ENCODE measurements around the gene SFI1. TPM values are rescaled to one million over a fixed set of nuclear protein-coding genes. Genes with fewer than 3 reads are reported as not detected.
A peak's percentile ranks its signal among the peaks of the same experiment; 100 is the strongest.

SFI1 gene
- total RNA-seq, 2 donors from 2014 or later: 42.0 to 52.6 TPM

GRCh38 chr22:31488346-31488883 is 7.9 kb upstream of the SFI1 start:
- peaks cover 22% of the 10 kb centered on the region for H3K36me3 Mint-ChIP-seq (ENCODE audit: low read depth)
- Histone ChIP-seq H3K4me3 (ENCODE audit: low read length) (peak overlapping the region; percentile 92), H3K9ac (ENCODE audit: extremely low read depth, low read length, poor library complexity, severe bottlenecking) (peak overlapping the region; percentile 34), H3K27me3 (ENCODE audit: control insufficient read depth, insufficient read depth, low read length, poor library complexity, severe bottlenecking) (peaks cover 12% of the 10 kb centered on the region), H3K9me3 (ENCODE audit: control insufficient read depth, low read length) (no peaks in the 10 kb centered on the region), H3K4me1 (ENCODE audit: control insufficient read depth, insufficient read depth, low read length) (no peaks in the 10 kb centered on the region), H3K36me3 (ENCODE audit: control insufficient read depth, insufficient read depth, low read length) (peaks cover 40% of the 10 kb centered on the region), H3K27ac (ENCODE audit: low read depth, low read length) (no peak overlapping the region)
- H3K4me1 Mint-ChIP-seq: peaks cover 22% of the 10 kb centered on the region
- H3K4me3 Mint-ChIP-seq: peak overlapping the region; percentile 79
- 90 to 92% methylated on average over 3 to 5 of the region's 6 CpGs for WGBS, 2 experiments (ENCODE audit: insufficient coverage in 1 of 2, insufficient read length in 1 of 2)
- TF ChIP-seq CTCF (conservative IDR thresholded peaks at IDR 0.05): no peak
- no peaks in the 10 kb centered on the region for H3K9me3 Mint-ChIP-seq
- DNase-seq: no peak
- peaks cover 20% of the 10 kb centered on the region for H3K27me3 Mint-ChIP-seq (ENCODE audit: insufficient read depth)
- no peak overlapping the region for H3K27ac Mint-ChIP-seq

GRCh38 chr22:31488988-31489617 is 7.2 kb upstream of the SFI1 start:
- peaks cover 35% of the 10 kb centered on the region for H3K36me3 ChIP-seq (ENCODE audit: control insufficient read depth, insufficient read depth, low read length)
- H3K9ac ChIP-seq (ENCODE audit: extremely low read depth, low read length, poor library complexity, severe bottlenecking): peak overlapping the region; percentile 34
- TF ChIP-seq CTCF (conservative IDR thresholded peaks at IDR 0.05): no peak
- Mint-ChIP-seq H3K36me3 (ENCODE audit: low read depth) (peaks cover 22% of the 10 kb centered on the region), H3K27me3 (ENCODE audit: insufficient read depth) (peaks cover 26% of the 10 kb centered on the region), H3K4me3 (peak overlapping the region; percentile 79), H3K27ac (no peak overlapping the region), H3K4me1 (peaks cover 22% of the 10 kb centered on the region), H3K9me3 (no peaks in the 10 kb centered on the region)
- WGBS, 2 experiments (ENCODE audit: insufficient coverage in 1 of 2, insufficient read length in 1 of 2): 0 to 2% methylated on average over 20 to 61 of the region's 61 CpGs
- no peaks in the 10 kb centered on the region for H3K4me1 ChIP-seq (ENCODE audit: control insufficient read depth, insufficient read depth, low read length)
- peak; percentile 77 for DNase-seq
- no peak overlapping the region for H3K27ac ChIP-seq (ENCODE audit: low read depth, low read length)
- peak overlapping the region; percentile 93 for H3K4me3 ChIP-seq (ENCODE audit: low read length)
- peaks cover 17% of the 10 kb centered on the region for H3K27me3 ChIP-seq (ENCODE audit: control insufficient read depth, insufficient read depth, low read length, poor library complexity, severe bottlenecking)
- H3K9me3 ChIP-seq (ENCODE audit: control insufficient read depth, low read length): no peaks in the 10 kb centered on the region

GRCh38 chr22:31489632-31490495 is 6.5 kb upstream of the SFI1 start, which contains the start of gene EIF4ENIF1:
TSS of gene EIF4ENIF1 (minus strand) at chr22:31489842. CDS start at chr22:31488718, 1,124 bp downstream.
- no peak for TF ChIP-seq CTCF (conservative IDR thresholded peaks at IDR 0.05)
- Mint-ChIP-seq H3K27me3 (ENCODE audit: insufficient read depth) (peaks cover 32% of the 10 kb centered on the region), H3K27ac (peak within 1 kb of the TSS; percentile 77), H3K9me3 (no peaks in the 10 kb centered on the region), H3K4me3 (peak within 1 kb of the TSS; percentile 79), H3K36me3 (ENCODE audit: low read depth) (peaks cover 19% of the 10 kb centered on the region), H3K4me1 (peaks cover 22% of the 10 kb centered on the region)
- Histone ChIP-seq H3K4me3 (ENCODE audit: low read length) (peak within 1 kb of the TSS; percentile 93), H3K9ac (ENCODE audit: extremely low read depth, low read length, poor library complexity, severe bottlenecking) (peak within 1 kb of the TSS; percentile 80), H3K4me1 (ENCODE audit: control insufficient read depth, insufficient read depth, low read length) (no peaks in the 10 kb centered on the region), H3K9me3 (ENCODE audit: control insufficient read depth, low read length) (no peaks in the 10 kb centered on the region), H3K36me3 (ENCODE audit: control insufficient read depth, insufficient read depth, low read length) (peaks cover 28% of the 10 kb centered on the region), H3K27me3 (ENCODE audit: control insufficient read depth, insufficient read depth, low read length, poor library complexity, severe bottlenecking) (peaks cover 23% of the 10 kb centered on the region), H3K27ac (ENCODE audit: low read depth, low read length) (peak within 1 kb of the TSS; percentile 98)
- WGBS, 2 experiments (ENCODE audit: insufficient coverage in 1 of 2, insufficient read length in 1 of 2): 0% methylated on average over 34 to 100 of the region's 100 CpGs
- peak; percentile 89 for DNase-seq
